Upper lobe of right lung (tissue), 1 donor: ENCODE data around the gene PLSCR3. TPM values are rescaled to one million over a fixed set of nuclear protein-coding genes. Genes with fewer than 3 reads are reported as not detected.

Experiments
- ATAC-seq: fragments of 200-7000 bp; cut with Tn5 transposase; one replicate; pipeline ENCODE4 v1.9.1; 2020; ENCODE audit warnings: mild to moderate bottlenecking, moderate library complexity
- DNase-seq: peaks from one replicate; pipeline ENCODE4 v3.0.0-alpha.2; 2020
- H3K27ac ChIP-seq: fragments of 200-600 bp; one replicate; pipeline ENCODE4 v1.8.0; 2022
- H3K27me3 ChIP-seq: fragments of 200-600 bp; one replicate; pipeline ENCODE4 v1.8.0; 2022; ENCODE audit warnings: mild to moderate bottlenecking
- H3K36me3 ChIP-seq: fragments of 200-600 bp; one replicate; pipeline ENCODE4 v1.8.0; 2022
- H3K4me1 ChIP-seq: fragments of 200-600 bp; one replicate; pipeline ENCODE4 v1.8.0; 2022
- H3K4me3 ChIP-seq: fragments of 200-600 bp; one replicate; pipeline ENCODE4 v1.8.0; 2022; ENCODE audit warnings: mild to moderate bottlenecking
- H3K9me3 ChIP-seq: fragments of 200-600 bp; one replicate; pipeline ENCODE4 v1.8.0; 2022
- intact Hi-C: fragments of 100-400 bp; cut with DNase I; formaldehyde crosslinking; loops from one replicate; pipeline ENCODE4 v1.11.0; 2022
- total RNA-seq: library from RNA; stranded (reverse); fragmentation: NEBNext Ultra II Directional; extraction: Animal tissue kit (Norgen Biotek cat#: 25700); gene quantifications from one replicate; pipeline ENCODE4 v1.2.1, GENCODE V29; 2021
- TF ChIP-seq, protein P1 (sequence below): fragments of 200-600 bp; IDR thresholded peaks from one replicate; pipeline ENCODE4 v1.8.0; 2022; ENCODE audit warnings: antibody characterized with exemption
- donor health status: DM: no; HTN: yes; CAD: no; lungs with severe emphysema.

Gene PLSCR3
- total RNA-seq, 1 donor from 2014 or later: 30.3 TPM

DNA sequence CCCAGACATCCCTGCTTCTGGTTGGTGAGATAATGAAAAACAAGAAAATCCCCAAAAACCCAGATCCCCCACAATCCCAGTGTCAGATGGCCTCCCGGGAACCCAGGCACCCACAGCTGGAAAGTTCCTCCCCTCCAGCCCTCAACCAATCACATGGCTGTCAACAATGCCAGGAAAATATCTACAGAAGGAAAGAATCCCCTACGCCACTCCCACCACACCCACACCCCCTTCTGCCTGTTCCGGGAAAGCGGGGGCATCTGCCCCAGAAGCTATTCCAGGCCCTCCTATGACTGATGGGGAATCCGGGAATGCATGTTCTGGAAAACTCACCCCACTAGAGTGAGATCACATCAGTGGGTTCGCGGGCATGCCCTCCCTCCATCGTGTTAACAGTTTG lies 37.6 kb downstream of the PLSCR3 start:
- intact Hi-C loops: no loop called here
- no peak overlapping the region for H3K27ac ChIP-seq

GRCh38 chr17:7356072-7356549 lies 38.2 kb downstream of the PLSCR3 start:
- H3K4me3 ChIP-seq: no peak overlapping the region
- TF ChIP-seq, protein P1, sequence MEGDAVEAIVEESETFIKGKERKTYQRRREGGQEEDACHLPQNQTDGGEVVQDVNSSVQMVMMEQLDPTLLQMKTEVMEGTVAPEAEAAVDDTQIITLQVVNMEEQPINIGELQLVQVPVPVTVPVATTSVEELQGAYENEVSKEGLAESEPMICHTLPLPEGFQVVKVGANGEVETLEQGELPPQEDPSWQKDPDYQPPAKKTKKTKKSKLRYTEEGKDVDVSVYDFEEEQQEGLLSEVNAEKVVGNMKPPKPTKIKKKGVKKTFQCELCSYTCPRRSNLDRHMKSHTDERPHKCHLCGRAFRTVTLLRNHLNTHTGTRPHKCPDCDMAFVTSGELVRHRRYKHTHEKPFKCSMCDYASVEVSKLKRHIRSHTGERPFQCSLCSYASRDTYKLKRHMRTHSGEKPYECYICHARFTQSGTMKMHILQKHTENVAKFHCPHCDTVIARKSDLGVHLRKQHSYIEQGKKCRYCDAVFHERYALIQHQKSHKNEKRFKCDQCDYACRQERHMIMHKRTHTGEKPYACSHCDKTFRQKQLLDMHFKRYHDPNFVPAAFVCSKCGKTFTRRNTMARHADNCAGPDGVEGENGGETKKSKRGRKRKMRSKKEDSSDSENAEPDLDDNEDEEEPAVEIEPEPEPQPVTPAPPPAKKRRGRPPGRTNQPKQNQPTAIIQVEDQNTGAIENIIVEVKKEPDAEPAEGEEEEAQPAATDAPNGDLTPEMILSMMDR: peak; percentile 91
- H3K27ac ChIP-seq: no peak overlapping the region
- no peaks in the 10 kb centered on the region for H3K36me3 ChIP-seq
- ATAC-seq (peak; percentile 71), DNase-seq (peak; percentile 94)
- intact Hi-C loops: no loop called here
- H3K27me3 ChIP-seq: no peaks in the 10 kb centered on the region
- peaks cover 25% of the 10 kb centered on the region for H3K4me1 ChIP-seq
- no peaks in the 10 kb centered on the region for H3K9me3 ChIP-seq

More for the DNA sequence above, 37.6 kb downstream of the PLSCR3 start:
- Histone ChIP-seq H3K4me3 (no peak overlapping the region), H3K27me3 (no peaks in the 10 kb centered on the region), H3K9me3 (no peaks in the 10 kb centered on the region), H3K4me1 (peaks cover 25% of the 10 kb centered on the region), H3K36me3 (no peaks in the 10 kb centered on the region)
- ATAC-seq (no peak), DNase-seq (no peak)
- TF ChIP-seq, protein P1: no peak

DNA sequence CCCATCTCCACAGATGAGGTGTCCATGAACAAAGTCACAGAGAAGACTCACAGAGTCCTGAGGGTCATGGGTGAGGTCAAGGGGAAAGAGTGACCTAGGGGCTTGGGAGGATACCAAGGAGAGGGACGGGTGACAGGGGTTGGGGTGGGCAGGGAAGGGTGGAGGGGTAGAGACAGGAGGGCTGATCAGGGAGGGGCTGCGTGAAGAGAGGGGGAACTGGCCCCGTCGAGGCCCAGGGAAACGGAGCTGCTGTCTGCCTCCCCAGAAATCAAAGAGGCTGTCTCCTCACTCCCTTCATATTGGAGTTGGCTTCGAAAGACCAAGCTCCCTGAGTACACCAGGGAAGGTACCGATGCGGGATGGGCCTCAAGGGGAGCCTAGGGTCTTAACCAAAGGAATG lies 38.8 kb downstream of the PLSCR3 start:
- H3K27ac ChIP-seq: no peak overlapping the region
- intact Hi-C loops: no loop called here
- peaks cover 25% of the 10 kb centered on the region for H3K4me1 ChIP-seq

DNA sequence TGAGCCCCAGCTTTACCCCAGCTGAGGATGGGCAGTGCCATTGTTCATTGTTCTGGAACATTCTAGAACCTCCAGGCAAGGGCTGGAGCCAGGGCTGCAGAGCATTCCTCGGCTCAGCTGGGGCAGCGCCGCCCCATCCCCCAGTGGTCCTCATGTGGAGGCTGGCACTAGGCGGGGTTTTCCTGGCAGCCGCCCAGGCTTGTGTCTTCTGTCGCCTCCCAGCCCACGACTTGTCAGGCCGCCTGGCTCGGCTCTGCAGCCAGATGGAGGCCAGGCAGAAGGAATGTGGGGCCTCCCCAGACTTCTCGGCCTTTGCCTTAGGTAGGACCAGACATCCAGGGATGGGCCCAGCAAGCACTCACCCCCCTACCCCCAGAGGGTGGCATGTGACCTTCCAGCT lies 39.3 kb downstream of the PLSCR3 start, which contains the start of gene TMEM95:
TMEM95 (plus strand) TSS at position 104 of the 400 bp plus-strand sequence; CDS start at position 153, 49 bp downstream.
- DNase-seq (peak; percentile 67), ATAC-seq (no peak)
- TF ChIP-seq, protein P1: no peak
- no peak within 1 kb of the TSS for H3K4me3 ChIP-seq
- intact Hi-C loops: no loop called here
- peaks cover 25% of the 10 kb centered on the region for H3K4me1 ChIP-seq
- H3K36me3 ChIP-seq: no peaks in the 10 kb centered on the region
- no peaks in the 10 kb centered on the region for H3K27me3 ChIP-seq
- H3K9me3 ChIP-seq: no peaks in the 10 kb centered on the region
- H3K27ac ChIP-seq: no peak within 1 kb of the TSS

More for the DNA sequence above, 38.8 kb downstream of the PLSCR3 start:
- TF ChIP-seq, protein P1: no peak
- DNase-seq (no peak), ATAC-seq (no peak)
- Histone ChIP-seq H3K4me3 (no peak overlapping the region), H3K36me3 (no peaks in the 10 kb centered on the region), H3K9me3 (no peaks in the 10 kb centered on the region), H3K27me3 (no peaks in the 10 kb centered on the region)

DNA sequence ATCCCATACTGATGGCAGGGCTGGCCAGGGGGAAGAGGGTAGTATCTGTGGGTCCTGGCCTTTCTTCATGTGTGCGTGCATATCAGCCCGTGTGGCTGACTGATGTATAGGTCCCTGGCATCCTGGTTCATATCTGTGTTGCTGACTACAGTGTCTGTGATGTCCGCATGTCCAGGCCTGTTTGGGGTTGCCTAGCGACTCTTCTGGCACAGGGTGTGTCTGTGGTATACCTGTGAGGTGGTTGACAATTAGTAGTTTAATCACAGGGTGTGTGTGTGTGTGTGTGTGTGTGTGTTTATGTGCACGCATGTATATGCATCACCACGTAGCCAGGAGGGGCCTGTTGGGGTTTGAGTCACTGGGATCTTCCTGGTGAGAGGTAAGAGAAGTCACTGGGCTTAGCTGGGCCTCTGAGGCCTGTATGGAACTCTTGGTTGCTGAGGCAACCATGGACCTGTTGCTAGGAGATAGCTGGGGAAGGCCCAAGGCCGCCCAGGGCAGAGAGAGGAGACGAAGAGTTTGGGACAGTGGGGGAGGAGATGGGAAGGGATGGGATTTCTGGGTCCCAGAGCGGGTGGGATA lies 40.0 kb downstream of the PLSCR3 start:
- DNase-seq: no peak
- no peak overlapping the region for H3K27ac ChIP-seq
- TF ChIP-seq, protein P1: no peak
- no peak overlapping the region for H3K4me3 ChIP-seq
- no peak for ATAC-seq
- no peaks in the 10 kb centered on the region for H3K27me3 ChIP-seq
- intact Hi-C loops: no loop called here
- H3K36me3 ChIP-seq: no peaks in the 10 kb centered on the region
- H3K9me3 ChIP-seq: no peaks in the 10 kb centered on the region
- H3K4me1 ChIP-seq: peaks cover 32% of the 10 kb centered on the region
